ENCODE data around the gene RAB13.
"Not testable (repeated sequence)": the region's sequence is repeated elsewhere in the genome, so short reads cannot be mapped to it uniquely, and the experiment has no call there.

The RAB13 gene

DNA sequence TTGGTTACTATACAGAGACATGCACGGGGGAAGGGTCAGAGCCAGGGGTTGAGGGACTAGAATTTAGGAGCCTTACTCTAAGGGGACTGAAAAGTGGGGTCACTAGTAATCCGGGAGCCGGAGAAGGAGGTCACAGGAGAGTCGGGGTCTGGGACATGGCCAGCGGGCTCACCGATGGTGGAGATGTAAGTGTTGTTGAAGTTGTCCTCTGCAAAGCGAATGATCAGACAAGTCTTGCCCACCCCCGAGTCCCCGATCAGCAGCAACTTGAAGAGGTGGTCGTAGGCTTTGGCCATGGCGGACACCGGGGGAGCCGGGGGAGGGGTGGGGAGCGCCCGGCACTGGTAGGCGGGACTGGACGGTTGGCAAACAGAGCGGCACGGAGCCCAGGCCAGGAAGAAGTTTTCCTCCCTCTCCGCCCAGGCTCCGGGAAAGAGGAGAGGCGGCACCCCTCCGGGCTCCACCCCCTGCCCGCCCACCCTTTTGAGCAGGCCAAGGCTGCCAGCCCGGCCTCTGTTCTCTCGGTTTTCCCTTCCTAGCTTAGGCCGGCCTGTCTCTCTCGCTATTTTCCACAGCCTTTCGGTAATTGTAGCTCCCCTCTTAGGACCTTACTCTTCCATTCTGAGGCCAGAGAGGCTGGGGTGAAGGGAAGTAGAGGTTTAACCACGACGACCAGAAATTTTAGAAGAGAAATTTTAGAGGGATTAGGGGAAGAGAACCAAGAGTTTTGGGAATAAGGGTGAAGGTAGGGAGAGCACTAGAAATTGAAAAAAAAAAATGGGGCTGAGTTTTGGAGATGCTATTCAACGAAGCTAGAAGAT, at the start of gene RAB13:
RAB13 (minus strand) TSS at position 399 of the 821 bp plus-strand sequence; CDS start at position 296, 103 bp downstream.
- DNase-seq (ENCODE audit: low spot score), result peak; percentile 95

DNA sequence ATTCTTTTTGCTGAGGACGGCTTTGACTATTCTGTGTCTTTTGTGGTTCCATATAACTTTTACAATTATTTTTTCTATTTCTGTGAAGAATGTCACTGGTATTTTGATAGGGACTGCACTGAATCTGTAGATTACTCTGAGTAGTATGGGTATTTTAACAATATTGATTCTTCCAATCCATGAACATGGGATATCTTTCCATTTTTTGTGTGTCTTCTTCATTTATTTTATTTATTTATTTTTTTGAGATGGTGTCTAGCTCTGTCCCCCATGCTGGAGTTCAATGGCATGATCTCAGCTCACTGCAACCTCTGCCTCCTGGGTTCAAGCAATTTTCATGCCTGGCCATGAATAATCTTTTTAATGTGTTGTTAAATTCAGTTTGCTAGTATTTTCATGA, 47.6 kb upstream of the RAB13 start:
- not testable (repeated sequence) for DNase-seq (ENCODE audit: low spot score)

GRCh38 chr1:154019940-154020339, 33.8 kb upstream of the RAB13 start:
- no peak for DNase-seq (ENCODE audit: low spot score)

DNA sequence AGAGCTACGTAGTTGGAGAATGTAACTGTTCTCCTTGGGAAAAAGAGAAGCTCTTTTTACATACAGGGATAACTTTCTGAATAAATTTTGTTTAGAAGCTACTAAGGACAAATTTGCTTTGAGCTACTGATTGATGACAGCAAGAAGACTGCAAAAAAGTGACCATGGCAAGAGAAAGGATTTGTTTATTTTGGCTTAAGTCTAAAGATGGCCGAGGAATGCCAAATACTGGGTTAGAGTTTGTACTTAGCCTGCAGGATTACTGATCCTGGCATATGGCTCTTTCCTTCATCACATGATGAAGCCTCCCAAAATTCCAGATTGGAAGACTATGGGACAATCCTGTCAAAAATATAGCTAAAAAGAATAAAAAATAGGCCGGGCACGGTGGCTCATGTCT, 33.1 kb upstream of the RAB13 start:
- no peak for DNase-seq (ENCODE audit: low spot score)

DNA sequence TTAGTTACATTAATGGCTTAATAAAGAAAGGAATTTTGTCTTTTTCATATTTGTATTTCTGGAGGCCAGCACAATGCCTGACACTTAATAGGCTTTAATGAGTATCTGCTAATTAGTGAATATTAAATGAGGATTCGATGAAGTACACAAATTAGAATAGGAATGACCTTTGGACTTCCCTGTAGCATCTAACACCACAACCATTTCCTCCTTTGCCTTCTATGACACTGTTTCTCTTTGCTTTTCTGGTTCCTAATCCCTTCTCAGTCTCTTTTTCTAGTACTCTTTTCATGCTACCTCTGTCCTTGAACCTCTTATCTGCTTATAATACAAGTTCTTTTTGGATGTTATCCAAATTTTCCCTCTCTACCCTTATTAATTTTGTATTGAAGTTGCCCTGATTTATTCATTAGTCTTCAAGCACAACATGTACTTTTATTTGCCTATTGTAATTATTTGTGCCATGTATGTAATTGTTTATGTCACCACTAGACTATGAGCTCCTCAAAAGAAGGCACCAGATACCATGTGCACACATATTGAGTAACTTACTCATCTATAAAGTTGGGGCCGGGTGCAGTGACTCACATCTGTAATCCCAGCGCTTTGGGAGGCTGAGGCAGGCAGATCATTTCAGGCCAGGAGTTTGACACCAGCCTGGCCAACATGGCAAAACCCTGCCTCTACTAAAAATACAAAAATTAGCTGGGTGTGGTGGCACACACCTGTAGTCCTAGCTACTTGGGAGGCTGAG, 28.2 kb upstream of the RAB13 start:
- DNase-seq (ENCODE audit: low spot score), result no peak

DNA sequence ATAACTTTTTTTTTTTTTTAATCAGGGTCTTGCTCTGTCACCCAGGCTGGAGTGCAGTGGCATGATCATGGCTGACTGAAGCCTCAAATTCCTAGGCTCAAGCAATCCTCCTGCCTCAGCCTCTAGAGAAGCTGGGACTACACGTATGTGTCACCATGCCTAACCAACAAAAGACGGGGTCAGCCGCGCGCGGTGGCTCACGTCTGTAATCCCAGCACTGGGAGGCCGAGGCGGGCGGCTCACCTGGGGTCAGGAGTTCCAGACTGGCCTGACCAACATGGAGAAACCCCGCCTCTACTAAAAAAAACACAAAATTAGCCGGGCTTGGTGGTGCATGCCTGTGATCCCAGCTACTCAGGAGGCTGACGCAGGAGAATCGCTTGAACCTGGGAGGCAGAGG, 26.4 kb upstream of the RAB13 start:
- not testable (repeated sequence) for DNase-seq (ENCODE audit: low spot score)

DNA sequence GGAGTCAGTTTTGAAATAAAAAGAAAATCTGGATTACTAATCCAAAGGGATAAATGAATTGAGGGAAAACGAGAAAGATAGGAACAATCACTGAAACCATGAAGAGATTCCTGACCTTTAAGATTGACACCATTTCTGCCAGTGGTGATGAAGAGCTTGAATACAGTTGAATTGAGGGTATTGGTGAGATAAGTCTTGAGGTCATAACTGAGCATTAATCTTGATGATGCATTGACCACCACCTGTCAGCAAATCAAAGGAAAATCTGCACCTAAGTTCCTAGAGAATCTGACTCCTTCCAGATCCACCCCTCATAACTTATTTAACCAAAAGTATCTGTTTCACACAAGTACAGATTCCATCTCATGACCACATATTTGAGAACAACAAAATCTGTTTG, 26.0 kb upstream of the RAB13 start:
- no peak for DNase-seq (ENCODE audit: low spot score)

DNA sequence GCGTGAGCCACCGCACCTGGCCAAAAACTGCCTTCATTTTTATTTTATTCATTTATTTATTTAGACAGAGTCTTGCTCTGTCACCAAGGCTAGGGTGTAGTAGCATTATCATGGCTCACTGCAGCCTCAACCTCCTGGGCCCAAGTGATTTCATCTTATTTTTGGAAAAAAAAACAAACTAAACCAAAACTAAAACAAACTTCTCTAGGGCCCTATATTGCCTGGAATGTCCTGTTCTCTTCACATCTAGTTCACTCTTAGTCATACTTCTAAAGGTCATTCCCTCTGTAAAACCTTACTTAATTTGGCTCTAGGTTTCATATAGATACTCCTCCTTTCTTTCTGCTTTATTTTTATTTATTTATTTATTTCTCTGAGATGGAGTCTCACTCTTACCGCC, 20.0 kb upstream of the RAB13 start:
- no peak for DNase-seq (ENCODE audit: low spot score)

DNA sequence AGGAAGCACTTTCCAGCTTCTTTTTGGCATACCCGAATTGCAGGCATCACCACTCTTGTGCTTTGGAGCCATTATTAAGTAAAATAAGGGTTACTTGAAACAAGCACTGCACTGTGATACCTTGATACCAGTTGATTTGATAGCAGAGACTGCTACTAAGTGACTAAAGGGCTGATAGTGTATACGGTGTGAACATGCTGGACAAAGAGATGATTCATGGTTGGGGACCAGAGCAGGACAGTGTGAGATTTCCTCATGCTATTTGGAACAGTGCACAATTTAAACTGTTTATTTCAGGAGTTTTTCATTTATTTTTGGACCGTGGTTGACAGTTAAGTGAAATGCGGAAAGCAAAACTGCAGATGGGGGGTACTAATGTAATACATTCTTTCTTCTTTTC, 14.3 kb upstream of the RAB13 start:
- no peak for DNase-seq (ENCODE audit: low spot score)

- DNase-seq (ENCODE audit: low spot score), result not testable (repeated sequence)
Observed at GRCh38 chr1:153996882-153997281, 10.7 kb upstream of the RAB13 start.

GRCh38 chr1:153995640-153996039, 9.5 kb upstream of the RAB13 start:
- no peak for DNase-seq (ENCODE audit: low spot score)

- no peak for DNase-seq (ENCODE audit: low spot score)
Observed at GRCh38 chr1:153995202-153995601, 9.1 kb upstream of the RAB13 start.

DNA sequence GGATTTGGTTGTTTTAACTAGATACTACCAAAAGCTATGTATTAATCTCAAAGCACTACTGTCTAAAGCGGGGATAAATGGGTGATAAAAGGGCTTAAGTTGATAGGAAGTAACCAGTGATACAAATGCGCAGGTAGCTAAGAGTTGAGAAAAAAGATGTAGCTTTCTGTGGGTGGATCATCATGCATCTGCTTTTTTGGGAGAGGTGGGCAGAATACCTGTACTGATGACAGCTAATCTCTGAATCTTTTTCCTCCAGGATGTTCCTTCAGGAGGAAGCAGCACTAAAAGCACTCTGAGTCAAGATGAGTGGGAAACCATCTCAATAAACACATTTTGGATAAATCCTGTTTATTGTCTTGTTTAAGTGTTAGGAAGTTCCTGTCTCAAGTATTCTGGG, 5.7 kb upstream of the RAB13 start:
- DNase-seq (ENCODE audit: low spot score), result no peak

GRCh38 chr1:153991151-153991630, 5.1 kb upstream of the RAB13 start:
- DNase-seq (ENCODE audit: low spot score), result no peak

DNA sequence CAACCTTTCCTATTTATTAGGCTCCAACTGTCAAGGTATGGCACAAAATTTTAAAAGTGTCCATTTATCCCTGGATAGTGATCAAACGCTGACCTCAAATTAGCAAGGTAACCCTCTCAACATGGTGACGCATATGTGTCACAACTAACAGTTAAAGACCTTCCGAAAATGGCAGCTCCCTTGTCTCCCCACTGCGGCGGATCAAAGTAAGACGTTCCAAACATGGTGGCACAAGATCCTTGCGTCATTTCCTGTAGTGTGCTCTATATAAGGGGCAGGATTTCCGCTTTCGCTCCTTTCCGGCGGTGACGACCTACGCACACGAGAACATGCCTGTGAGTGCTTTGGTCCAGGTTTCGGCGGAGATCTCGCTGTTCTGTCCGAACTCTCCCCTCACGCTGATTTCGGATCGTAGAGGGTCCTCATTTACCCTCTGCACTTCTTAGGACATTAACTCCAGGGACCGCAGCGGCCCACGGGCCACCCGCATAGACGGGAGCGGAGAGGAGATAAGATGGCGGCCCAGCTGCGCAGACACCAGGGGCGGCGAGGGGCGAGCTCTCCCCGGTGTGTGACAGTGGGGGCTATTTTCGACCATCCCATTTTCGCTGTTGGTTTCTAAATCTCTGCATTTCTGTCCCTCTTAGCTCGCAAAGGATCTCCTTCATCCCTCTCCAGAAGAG, 4.5 kb upstream of the RAB13 start, which contains the start of gene RPS27:
RPS27 (plus strand) TSS at position 295 of the 683 bp plus-strand sequence; CDS start at position 330, 35 bp downstream.
- peak; percentile 100 for DNase-seq (ENCODE audit: low spot score)

GRCh38 chr1:153987621-153988020, 1.5 kb upstream of the RAB13 start:
- DNase-seq (ENCODE audit: low spot score), result no peak

DNA sequence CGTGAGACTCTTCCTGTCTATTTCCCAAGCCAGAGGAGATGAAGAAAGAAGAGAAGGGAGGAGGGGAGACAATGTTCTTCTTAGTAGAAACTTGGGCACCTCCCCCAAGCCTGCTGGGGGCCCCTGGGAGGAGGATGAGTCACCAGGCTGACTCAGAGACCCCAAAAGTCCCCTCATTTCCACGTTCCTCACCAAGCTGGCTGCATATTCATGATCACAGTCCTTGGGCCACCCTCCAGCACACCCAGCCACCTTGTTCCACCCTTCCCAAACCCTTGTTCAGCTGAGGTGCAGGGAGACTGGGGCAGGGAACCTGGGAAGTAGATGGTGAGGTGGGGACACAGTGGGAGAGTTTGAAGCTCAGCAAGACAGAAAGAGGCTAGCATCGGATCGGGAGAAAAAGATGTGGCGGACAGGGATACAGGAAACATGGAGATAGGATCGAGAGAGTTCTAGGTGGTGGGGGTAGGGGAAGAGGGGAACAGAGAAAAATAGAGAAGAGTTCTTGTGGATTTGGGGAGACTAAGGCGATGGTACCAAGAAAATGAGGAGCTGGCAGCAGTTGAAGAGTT, 712 bp downstream of the RAB13 start:
- DNase-seq (ENCODE audit: low spot score), result no peak

DNA sequence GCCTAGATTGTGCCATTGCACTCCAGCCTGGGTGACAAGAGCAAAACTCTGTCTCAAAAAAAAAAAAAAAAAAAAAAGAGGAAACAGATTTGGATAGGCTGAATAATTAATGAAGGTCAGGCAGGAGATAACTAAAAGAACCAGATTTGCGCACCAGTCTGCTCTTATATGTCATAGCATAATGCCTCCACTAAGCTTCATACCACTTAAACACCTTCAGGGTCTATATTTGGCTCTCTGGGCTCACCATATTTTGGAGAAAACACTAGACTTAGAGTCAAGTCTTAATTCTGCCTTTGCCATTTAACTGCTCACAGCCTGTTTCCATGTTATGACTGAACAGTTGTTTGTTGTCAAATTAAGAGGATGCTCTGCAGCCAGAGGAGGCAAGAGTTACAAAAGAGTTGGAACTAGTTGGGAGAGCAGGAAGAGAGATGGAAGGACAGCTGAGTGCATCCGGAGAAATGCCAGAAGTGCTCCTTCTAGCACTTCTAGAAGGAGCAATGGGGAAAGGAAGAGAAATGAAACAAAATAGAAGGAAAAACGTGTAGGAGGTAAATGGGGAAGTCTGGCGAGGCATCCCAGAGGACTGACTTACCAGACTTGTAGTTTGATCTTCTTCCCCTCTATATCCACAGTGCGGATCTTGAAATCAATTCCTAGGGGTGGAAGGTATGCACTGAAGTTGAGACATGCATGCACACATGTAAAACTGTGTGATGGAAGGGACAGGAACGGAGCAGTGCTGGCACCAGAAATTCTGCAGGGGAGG, 1.8 kb downstream of the RAB13 start:
- no peak for DNase-seq (ENCODE audit: low spot score)

DNA sequence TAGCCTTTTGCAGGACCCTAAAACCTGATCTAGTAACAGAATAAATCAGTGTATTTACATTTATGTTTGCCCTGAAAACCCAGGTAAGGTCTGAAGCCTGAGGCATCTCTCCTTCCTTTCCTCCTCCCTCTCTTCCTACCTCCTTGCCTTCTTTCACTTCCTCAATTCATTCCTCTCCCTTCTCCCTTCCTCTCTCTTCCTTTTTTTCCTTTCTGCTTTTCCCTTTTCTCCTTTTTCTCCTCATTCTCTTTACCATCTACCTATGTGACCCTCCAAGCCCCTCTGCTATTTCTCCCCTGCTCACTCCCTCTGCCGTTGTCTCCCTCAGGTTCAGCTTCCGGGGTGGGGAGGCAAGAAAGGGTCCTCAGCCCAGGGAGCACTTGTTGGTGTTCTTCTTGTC, 4.4 kb downstream of the RAB13 start:
- not testable (repeated sequence) for DNase-seq (ENCODE audit: low spot score)

DNA sequence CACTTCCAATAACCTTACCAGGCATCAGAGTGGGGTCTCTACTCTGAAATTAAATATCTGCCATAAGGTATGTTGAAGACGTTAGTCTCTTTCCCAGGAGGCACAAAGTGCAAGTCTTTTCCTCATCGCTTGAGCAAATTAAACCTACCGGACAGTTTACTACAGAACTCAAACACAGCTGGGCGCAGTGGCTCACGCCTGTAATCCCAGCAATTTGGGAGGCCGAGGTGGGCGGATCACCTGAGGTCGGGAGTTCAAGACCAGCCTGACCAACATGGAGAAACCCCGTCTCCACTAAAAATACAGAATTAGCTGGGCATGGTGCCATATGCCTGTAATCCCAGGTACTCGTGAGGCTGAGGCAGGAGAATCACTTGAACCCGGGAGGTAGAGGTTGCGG, 7.0 kb downstream of the RAB13 start:
- DNase-seq (ENCODE audit: low spot score), result not testable (repeated sequence)

DNA sequence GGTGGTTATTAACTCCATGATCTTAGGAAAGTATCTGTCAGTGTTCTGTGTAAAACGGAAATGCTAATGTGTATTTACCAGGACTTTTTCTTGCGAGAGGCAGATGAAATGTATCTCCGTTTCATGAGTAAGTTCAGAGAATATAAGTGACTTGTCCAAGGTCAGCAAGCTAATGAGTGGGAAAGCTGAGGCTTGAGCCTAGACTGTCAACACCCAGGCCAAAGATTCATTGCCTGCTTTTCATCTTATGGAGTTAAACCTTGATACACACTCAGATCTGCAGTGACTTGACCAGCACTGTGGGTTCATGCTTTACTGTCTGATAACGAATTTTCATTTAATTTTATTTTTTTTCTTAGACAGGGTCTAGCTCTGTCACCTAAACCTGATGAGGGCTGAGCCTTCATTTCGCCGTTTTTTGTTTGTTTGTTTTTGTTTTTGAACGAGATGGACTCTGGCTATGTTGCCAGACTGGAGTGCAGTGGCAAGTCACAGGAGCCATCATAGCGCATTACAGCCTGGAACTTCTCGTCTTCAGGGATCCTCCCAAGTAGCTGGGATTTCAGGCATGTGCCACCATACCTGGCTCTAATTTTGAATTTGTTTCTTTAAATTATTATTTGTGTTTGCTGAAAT, 7.7 kb downstream of the RAB13 start:
- DNase-seq (ENCODE audit: low spot score), result no peak

Measured in COLO829 (cell line).